Measurements from ENCODE around the gene DCXR. TPM values are rescaled to one million over a fixed set of nuclear protein-coding genes. Genes with fewer than 3 reads are reported as not detected.
A peak's percentile ranks its signal among the peaks of the same experiment; 100 is the strongest.

The DCXR gene
- total and polyA plus RNA-seq, 2 of the 13 experiments (the other 11 are each of a cell fraction or from before 2014, with no cell fraction given) = 287 to 311 TPM

DNA sequence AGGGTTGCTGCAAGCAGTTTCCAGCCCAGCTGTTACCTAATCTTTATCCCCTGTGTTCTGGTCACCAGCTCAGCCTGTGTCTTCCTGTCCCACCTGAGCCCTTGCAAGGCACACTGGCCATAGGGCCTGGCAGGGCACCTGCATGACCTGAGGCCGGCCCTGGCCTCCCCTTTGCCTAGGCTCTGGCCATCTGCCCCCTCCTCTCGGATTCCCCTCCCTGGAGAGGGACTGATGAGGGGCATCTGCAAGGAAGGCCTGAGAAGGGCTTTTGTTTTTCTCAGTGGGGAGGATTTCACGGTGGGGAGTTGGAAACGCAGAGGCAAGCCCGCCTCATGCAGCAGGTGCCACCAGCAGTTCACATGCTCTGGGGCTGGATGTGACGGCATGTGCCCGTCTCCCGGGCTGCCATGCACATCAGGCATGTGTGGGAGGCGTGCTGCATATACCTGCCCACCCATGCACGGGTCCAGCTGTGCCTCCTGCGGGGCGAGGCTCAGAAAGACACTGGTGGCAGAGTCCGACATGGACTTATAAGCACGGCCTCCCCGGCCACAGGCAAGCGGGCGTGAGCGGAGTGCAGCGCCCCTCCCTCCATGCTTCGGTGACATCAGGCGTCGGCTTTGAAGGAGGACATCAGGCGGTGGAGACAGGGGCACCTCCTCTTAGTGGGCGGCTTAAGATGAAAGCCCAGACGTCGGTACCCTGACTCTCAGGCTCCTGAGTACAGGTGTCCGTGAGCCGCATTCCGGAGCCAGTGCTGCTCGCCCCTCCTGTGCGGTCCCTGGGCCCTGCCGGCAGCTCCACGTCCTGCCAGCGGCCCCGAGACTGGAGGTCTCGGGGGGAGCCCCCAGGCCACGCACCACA lies 43.5 kb downstream of the DCXR start (continued):
- peak; percentile 32 for TF ChIP-seq RXRA (CRISPR knock-in tag; IDR thresholded peaks at IDR 0.05)
- TF ChIP-seq SPEN (CRISPR knock-in tag; IDR thresholded peaks at IDR 0.05; ENCODE audit: low read depth) = peak; percentile 77
- TF ChIP-seq, protein P1, sequence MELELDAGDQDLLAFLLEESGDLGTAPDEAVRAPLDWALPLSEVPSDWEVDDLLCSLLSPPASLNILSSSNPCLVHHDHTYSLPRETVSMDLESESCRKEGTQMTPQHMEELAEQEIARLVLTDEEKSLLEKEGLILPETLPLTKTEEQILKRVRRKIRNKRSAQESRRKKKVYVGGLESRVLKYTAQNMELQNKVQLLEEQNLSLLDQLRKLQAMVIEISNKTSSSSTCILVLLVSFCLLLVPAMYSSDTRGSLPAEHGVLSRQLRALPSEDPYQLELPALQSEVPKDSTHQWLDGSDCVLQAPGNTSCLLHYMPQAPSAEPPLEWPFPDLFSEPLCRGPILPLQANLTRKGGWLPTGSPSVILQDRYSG (CRISPR knock-in tag; IDR thresholded peaks at IDR 0.05) = no peak
- TF ChIP-seq ZNF737 (CRISPR knock-in tag; IDR thresholded peaks at IDR 0.05; ENCODE audit: borderline replicate concordance) = 0 out of 2 replicates have a peak, but pooled peaks have one; percentile 61
- peak; percentile 18; the same call in 1 of the 2 replicates for TF ChIP-seq TBX2 (CRISPR knock-in tag; IDR thresholded peaks at IDR 0.05; ENCODE audit: borderline replicate concordance)
- TF ChIP-seq, protein P2, sequence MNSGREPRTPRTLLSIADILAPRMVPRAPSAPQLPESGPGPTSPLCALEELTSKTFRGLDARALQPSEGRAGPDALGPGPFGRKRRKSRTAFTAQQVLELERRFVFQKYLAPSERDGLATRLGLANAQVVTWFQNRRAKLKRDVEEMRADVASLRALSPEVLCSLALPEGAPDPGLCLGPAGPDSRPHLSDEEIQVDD (CRISPR knock-in tag; IDR thresholded peaks at IDR 0.05; ENCODE audit: borderline replicate concordance) = 0 out of 2 replicates have a peak, but pooled peaks have one; percentile 51
- TF ChIP-seq MEIS2 (CRISPR knock-in tag; IDR thresholded peaks at IDR 0.05) = peak; percentile 54
- peak; percentile 78 for TF ChIP-seq ZFX (CRISPR knock-in tag; IDR thresholded peaks at IDR 0.05; ENCODE audit: low read depth)
- TF ChIP-seq, protein P3, sequence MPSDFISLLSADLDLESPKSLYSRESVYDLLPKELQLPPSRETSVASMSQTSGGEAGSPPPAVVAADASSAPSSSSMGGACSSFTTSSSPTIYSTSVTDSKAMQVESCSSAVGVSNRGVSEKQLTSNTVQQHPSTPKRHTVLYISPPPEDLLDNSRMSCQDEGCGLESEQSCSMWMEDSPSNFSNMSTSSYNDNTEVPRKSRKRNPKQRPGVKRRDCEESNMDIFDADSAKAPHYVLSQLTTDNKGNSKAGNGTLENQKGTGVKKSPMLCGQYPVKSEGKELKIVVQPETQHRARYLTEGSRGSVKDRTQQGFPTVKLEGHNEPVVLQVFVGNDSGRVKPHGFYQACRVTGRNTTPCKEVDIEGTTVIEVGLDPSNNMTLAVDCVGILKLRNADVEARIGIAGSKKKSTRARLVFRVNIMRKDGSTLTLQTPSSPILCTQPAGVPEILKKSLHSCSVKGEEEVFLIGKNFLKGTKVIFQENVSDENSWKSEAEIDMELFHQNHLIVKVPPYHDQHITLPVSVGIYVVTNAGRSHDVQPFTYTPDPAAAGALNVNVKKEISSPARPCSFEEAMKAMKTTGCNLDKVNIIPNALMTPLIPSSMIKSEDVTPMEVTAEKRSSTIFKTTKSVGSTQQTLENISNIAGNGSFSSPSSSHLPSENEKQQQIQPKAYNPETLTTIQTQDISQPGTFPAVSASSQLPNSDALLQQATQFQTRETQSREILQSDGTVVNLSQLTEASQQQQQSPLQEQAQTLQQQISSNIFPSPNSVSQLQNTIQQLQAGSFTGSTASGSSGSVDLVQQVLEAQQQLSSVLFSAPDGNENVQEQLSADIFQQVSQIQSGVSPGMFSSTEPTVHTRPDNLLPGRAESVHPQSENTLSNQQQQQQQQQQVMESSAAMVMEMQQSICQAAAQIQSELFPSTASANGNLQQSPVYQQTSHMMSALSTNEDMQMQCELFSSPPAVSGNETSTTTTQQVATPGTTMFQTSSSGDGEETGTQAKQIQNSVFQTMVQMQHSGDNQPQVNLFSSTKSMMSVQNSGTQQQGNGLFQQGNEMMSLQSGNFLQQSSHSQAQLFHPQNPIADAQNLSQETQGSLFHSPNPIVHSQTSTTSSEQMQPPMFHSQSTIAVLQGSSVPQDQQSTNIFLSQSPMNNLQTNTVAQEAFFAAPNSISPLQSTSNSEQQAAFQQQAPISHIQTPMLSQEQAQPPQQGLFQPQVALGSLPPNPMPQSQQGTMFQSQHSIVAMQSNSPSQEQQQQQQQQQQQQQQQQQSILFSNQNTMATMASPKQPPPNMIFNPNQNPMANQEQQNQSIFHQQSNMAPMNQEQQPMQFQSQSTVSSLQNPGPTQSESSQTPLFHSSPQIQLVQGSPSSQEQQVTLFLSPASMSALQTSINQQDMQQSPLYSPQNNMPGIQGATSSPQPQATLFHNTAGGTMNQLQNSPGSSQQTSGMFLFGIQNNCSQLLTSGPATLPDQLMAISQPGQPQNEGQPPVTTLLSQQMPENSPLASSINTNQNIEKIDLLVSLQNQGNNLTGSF (CRISPR knock-in tag; IDR thresholded peaks at IDR 0.05) = 0 out of 2 replicates have a peak, but pooled peaks have one; percentile 19
- TF ChIP-seq MEIS1 (CRISPR knock-in tag; IDR thresholded peaks at IDR 0.05; ENCODE audit: borderline replicate concordance) = peak; percentile 50
- 0 out of 2 replicates have a peak, but pooled peaks have one; percentile 26 for TF ChIP-seq ZNF484 (CRISPR knock-in tag; IDR thresholded peaks at IDR 0.05; ENCODE audit: borderline replicate concordance, low read depth)
- TF ChIP-seq SATB2 (CRISPR knock-in tag; IDR thresholded peaks at IDR 0.05) = peak; percentile 46
- TF ChIP-seq FLYWCH1 (CRISPR knock-in tag; IDR thresholded peaks at IDR 0.05) = 0 out of 2 replicates have a peak, but pooled peaks have one; percentile 42
- TF ChIP-seq, protein P4, sequence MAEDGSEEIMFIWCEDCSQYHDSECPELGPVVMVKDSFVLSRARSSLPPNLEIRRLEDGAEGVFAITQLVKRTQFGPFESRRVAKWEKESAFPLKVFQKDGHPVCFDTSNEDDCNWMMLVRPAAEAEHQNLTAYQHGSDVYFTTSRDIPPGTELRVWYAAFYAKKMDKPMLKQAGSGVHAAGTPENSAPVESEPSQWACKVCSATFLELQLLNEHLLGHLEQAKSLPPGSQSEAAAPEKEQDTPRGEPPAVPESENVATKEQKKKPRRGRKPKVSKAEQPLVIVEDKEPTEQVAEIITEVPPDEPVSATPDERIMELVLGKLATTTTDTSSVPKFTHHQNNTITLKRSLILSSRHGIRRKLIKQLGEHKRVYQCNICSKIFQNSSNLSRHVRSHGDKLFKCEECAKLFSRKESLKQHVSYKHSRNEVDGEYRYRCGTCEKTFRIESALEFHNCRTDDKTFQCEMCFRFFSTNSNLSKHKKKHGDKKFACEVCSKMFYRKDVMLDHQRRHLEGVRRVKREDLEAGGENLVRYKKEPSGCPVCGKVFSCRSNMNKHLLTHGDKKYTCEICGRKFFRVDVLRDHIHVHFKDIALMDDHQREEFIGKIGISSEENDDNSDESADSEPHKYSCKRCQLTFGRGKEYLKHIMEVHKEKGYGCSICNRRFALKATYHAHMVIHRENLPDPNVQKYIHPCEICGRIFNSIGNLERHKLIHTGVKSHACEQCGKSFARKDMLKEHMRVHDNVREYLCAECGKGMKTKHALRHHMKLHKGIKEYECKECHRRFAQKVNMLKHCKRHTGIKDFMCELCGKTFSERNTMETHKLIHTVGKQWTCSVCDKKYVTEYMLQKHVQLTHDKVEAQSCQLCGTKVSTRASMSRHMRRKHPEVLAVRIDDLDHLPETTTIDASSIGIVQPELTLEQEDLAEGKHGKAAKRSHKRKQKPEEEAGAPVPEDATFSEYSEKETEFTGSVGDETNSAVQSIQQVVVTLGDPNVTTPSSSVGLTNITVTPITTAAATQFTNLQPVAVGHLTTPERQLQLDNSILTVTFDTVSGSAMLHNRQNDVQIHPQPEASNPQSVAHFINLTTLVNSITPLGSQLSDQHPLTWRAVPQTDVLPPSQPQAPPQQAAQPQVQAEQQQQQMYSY (CRISPR knock-in tag; IDR thresholded peaks at IDR 0.05) = no peak
- TF ChIP-seq ZNF879 (CRISPR knock-in tag; IDR thresholded peaks at IDR 0.05) = 0 out of 2 replicates have a peak, but pooled peaks have one; percentile 72
- TF ChIP-seq CBX2 (IDR thresholded peaks at IDR 0.05; ENCODE audit: low read depth, low read length) = no peak
- TF ChIP-seq CBX2 (CRISPR knock-in tag; IDR thresholded peaks at IDR 0.05; ENCODE audit: low read depth) = 0 out of 2 replicates have a peak, but pooled peaks have one; percentile 62
- no peak for TF ChIP-seq TBL1XR1 (IDR thresholded peaks at IDR 0.05; ENCODE audit: borderline replicate concordance, low read length, partially characterized antibody)
